ENCODE data around the gene CRYBB3. TPM values are rescaled to one million over a fixed set of nuclear protein-coding genes. Genes with fewer than 3 reads are reported as not detected.
A peak's percentile ranks its signal among the peaks of the same experiment; 100 is the strongest.

CRYBB3 gene
- total RNA-seq, 4 donors from 2014 or later: not detected

DNA sequence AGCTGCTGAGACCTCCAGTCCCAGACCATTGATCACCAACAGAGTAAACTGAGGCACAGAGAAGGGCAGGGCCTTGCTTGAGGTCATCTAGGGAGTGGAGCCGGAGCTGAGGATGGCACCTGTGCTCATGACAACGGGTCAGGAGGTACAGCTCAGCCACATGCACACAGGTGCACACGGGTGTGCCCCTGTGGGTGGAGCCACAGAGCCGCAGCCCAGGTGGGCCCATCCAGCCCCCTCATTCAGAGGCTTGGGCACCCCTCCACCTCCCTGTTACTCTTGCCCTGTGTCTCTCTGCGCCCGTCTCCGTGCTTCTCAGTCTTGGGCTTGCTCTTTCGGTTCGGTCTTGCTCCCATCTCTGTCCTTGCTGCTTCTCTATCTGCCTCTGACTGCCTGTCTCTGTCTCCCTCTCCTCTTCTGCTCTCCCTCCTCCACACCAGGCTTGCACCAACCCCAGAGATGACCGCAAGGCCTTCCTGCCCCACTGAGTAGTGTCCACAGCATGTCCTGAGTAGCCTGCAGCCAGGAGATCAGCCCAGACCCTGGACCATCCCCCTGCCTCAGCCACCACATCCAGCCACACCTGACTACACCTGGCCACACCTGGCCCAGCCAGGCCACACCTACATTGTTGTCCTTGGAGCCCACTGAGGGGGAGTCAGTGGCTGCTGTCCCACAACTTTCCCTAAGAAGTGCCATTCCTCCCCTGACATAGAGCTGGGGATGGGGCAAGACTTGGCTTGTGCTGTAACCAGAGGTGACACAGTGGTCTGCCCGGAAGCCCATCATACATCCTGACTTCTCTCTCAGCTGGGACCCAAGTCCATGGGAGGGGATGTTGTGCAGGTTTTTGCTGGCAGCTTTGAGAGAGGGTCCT is 39.3 kb upstream of the CRYBB3 start:
- 91 to 97% methylated on average over 10 to 11 of the region's 11 CpGs for WGBS, 2 donors
- DNase-seq: peak in 1 of 2 donors; percentile 34
- Histone ChIP-seq H3K9me3 (no peaks in the 10 kb centered on the region), H3K27me3 (no peaks in the 10 kb centered on the region), H3K4me1 (peaks cover 20 to 27% of the 10 kb centered on the region in 2 donors), H3K36me3 (no peaks in the 10 kb centered on the region), H3K27ac (peak overlapping the region in 1 of 3 donors; percentile 2), H3K4me3 (replicated peaks in 1 of 3) (no peak overlapping the region)
- intact Hi-C loops (cut with DNase I): loop anchor here (10.0 kb wide), 1 partner anchor 216 kb away; the partner anchor contains the start of gene LHFPL7
- TF ChIP-seq, protein P1, sequence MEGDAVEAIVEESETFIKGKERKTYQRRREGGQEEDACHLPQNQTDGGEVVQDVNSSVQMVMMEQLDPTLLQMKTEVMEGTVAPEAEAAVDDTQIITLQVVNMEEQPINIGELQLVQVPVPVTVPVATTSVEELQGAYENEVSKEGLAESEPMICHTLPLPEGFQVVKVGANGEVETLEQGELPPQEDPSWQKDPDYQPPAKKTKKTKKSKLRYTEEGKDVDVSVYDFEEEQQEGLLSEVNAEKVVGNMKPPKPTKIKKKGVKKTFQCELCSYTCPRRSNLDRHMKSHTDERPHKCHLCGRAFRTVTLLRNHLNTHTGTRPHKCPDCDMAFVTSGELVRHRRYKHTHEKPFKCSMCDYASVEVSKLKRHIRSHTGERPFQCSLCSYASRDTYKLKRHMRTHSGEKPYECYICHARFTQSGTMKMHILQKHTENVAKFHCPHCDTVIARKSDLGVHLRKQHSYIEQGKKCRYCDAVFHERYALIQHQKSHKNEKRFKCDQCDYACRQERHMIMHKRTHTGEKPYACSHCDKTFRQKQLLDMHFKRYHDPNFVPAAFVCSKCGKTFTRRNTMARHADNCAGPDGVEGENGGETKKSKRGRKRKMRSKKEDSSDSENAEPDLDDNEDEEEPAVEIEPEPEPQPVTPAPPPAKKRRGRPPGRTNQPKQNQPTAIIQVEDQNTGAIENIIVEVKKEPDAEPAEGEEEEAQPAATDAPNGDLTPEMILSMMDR (IDR thresholded peaks at IDR 0.05): no peak
- TF ChIP-seq POLR2A (IDR thresholded peaks at IDR 0.05): no peak

DNA sequence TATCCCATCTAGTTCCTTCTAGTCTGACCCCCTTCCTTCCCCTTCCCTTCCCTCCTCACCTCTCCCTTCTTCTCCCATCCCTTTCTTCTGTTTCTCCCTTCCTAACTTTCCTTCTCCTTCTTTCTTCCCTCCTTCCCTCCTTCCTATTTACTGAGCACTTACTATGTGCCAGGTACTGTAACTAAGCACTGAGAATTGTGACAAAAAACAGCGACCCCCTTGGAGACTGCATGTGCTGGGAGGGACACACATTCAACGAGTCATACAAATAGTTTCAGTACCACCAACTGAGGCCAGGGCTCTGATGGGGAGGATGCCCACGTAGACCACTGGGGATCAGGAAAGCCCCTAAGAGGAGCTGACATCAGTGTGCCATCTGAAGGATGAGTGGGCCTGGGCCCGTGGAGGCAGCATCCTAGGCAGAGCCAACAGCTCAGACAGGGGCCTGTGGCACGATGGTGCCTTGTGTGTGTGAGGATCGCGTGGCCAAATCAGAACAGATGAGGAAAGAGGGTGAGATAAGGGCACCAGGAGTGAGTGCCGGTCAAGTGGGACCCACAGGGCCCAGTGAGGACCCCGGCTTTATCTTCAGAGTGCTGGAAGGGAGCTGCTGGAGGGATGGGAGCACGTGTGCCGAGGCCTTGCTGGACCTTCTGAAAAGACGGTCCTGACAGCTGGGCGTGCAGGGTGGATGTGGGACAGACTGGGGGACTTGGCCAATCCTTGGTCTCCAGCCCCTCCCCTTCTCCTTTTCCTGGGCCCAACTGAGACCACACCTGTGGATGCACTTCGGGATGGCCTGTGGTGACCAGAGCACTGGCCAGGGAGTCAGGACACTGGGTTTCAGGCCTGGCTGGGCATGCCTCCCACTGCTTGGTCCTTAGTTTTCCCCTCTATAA is 38.4 kb upstream of the CRYBB3 start:
- no peak overlapping the region for H3K27ac ChIP-seq
- peaks cover 21 to 32% of the 10 kb centered on the region in 2 donors for H3K4me1 ChIP-seq
- no peak for DNase-seq
- TF ChIP-seq POLR2A (IDR thresholded peaks at IDR 0.05): no peak
- TF ChIP-seq, protein P1 (IDR thresholded peaks at IDR 0.05): no peak
- no peak overlapping the region for H3K4me3 ChIP-seq (replicated peaks in 1 of 3)
- WGBS, 2 donors: 83 to 87% methylated on average over 14 of the region's 14 CpGs
- H3K9me3 ChIP-seq: no peaks in the 10 kb centered on the region
- no peaks in the 10 kb centered on the region for H3K36me3 ChIP-seq
- H3K27me3 ChIP-seq: no peaks in the 10 kb centered on the region
- intact Hi-C loops (cut with DNase I): loop anchor here (10.0 kb wide), 1 partner anchor 216 kb away; the partner anchor contains the start of gene LHFPL7

DNA sequence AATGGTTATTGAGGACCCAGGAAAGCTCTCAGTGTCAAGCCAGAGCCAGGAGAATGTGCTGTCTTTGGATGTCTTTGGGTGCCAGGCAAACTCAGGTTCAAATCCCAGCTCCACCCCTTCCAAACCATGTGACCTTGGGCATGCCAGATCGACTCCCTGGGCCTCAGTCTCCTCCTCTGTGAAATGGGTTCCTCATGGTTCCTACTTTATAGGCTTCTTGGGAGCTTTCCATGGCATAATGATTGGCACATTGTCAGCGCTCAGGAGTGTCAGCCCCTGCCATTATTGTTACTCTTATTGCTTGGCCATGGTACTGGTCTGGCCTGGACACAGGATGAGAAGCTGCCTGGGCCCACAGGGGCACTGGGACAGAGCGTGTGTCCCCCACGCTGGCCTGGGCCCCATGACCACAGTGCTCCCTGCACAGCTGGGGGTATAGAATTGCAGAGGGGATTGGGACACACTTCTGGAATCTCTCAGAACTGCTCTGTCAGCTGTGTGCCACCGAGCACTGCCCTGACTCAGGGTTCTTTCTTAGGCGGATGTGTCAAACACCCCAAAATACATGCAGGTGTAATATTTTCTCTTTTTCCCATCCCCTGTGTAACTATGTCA is 37.6 kb upstream of the CRYBB3 start:
- WGBS, 2 donors: 93 to 96% methylated on average over 6 of the region's 6 CpGs
- TF ChIP-seq, protein P1 (IDR thresholded peaks at IDR 0.05): no peak
- TF ChIP-seq POLR2A (IDR thresholded peaks at IDR 0.05): no peak
- no peak overlapping the region for H3K27ac ChIP-seq
- no peak overlapping the region for H3K4me3 ChIP-seq (replicated peaks in 1 of 3)
- no peak for DNase-seq
- H3K36me3 ChIP-seq: no peaks in the 10 kb centered on the region
- H3K27me3 ChIP-seq: no peaks in the 10 kb centered on the region
- H3K9me3 ChIP-seq: no peaks in the 10 kb centered on the region
- intact Hi-C loops (cut with DNase I): loop anchor here (10.0 kb wide), 1 partner anchor 217 kb away; the partner anchor contains the start of gene LHFPL7
- H3K4me1 ChIP-seq: peaks cover 21 to 32% of the 10 kb centered on the region in 2 donors

DNA sequence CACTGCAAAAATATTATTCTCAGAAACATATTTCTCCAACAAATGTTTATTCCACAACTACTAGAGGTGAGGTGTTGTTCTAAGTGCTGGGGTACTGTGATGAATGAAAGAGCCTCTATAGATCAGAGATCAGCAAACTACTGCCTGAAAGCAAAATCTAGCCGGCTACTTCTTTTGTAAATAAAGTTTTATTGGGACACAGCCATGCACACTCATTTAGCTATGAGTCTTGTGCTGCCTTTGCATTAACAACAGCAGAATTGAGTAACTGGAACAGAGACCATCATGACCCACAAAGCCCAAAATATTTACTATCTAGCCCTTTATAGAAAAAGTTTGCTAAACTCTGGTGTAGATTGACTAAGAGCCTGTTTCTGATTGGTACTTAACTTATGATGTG is 37.1 kb upstream of the CRYBB3 start:
- WGBS, 2 donors: 89 to 100% methylated on average over 1 of the region's 1 CpG
- Histone ChIP-seq H3K36me3 (no peaks in the 10 kb centered on the region), H3K27me3 (no peaks in the 10 kb centered on the region), H3K9me3 (no peaks in the 10 kb centered on the region), H3K4me3 (replicated peaks in 1 of 3) (no peak overlapping the region), H3K27ac (peak overlapping the region in 1 of 3 donors; percentile 40), H3K4me1 (peaks cover 21 to 32% of the 10 kb centered on the region in 2 donors)
- no peak for TF ChIP-seq POLR2A (IDR thresholded peaks at IDR 0.05)
- TF ChIP-seq, protein P1 (IDR thresholded peaks at IDR 0.05): no peak
- intact Hi-C loops (cut with DNase I): loop anchor here (10.0 kb wide), 1 partner anchor 218 kb away; the partner anchor contains the start of gene LHFPL7
- DNase-seq: no peak

Measured in thyroid gland (tissue), 4 donors.